Endodermal cell (in vitro differentiated cells): ENCODE results near the gene SPPL2B. TPM values are rescaled to one million over a fixed set of nuclear protein-coding genes. Genes with fewer than 3 reads are reported as not detected.

Experiments
- DNase-seq: peaks from one replicate; pipeline ENCODE4 v3.0.0-alpha.2; 2017
- H3K27ac ChIP-seq: 2 replicates; pipeline ENCODE4 v1.5.1; 2013; ENCODE audit warnings: mild to moderate bottlenecking, low read depth, low read length, moderate library complexity
- H3K27me3 ChIP-seq: 2 replicates; pipeline ENCODE4 v1.6.1; 2013; ENCODE audit warnings: mild to moderate bottlenecking, low read length, moderate library complexity; ENCODE audit not compliant: insufficient read depth, control insufficient read depth, poor library complexity, severe bottlenecking
- H3K36me3 ChIP-seq: 2 replicates; pipeline ENCODE4 v1.7.0; 2013; ENCODE audit warnings: mild to moderate bottlenecking, low read length, moderate library complexity; ENCODE audit not compliant: control insufficient read depth, insufficient read depth
- H3K4me1 ChIP-seq: one replicate; pipeline ENCODE4 v1.7.0; 2013; ENCODE audit warnings: low read length; ENCODE audit not compliant: control insufficient read depth, insufficient read depth
- H3K4me3 ChIP-seq: 2 replicates; pipeline ENCODE4 v1.5.1; 2013; ENCODE audit warnings: mild to moderate bottlenecking, low read length, moderate library complexity
- H3K9ac ChIP-seq: 2 replicates; pipeline ENCODE4 v1.6.1; 2013; ENCODE audit warnings: mild to moderate bottlenecking, low read length, moderate library complexity; ENCODE audit not compliant: poor library complexity, severe bottlenecking; ENCODE audit errors: extremely low read depth
- H3K9me3 ChIP-seq: 2 replicates; pipeline ENCODE4 v1.6.1; 2013; ENCODE audit warnings: mild to moderate bottlenecking, low read length, moderate library complexity; ENCODE audit not compliant: control insufficient read depth
- H3K27ac Mint-ChIP-seq: 2 replicates; pipeline ENCODE4 v1.8.0; 2020; ENCODE audit warnings: mixed read lengths
- H3K27me3 Mint-ChIP-seq: 2 replicates; pipeline ENCODE4 v1.8.0; 2021; ENCODE audit warnings: mild to moderate bottlenecking, mixed read lengths; ENCODE audit not compliant: insufficient read depth
- H3K36me3 Mint-ChIP-seq: 2 replicates; pipeline ENCODE4 v1.8.0; 2020; ENCODE audit warnings: low read depth, mixed read lengths
- H3K4me1 Mint-ChIP-seq: 2 replicates; pipeline ENCODE4 v1.8.0; 2020; ENCODE audit warnings: mixed read lengths
- H3K4me3 Mint-ChIP-seq: 2 replicates; pipeline ENCODE4 v1.8.0; 2020; ENCODE audit warnings: mild to moderate bottlenecking, moderate library complexity, mixed read lengths
- H3K9me3 Mint-ChIP-seq: 2 replicates; pipeline ENCODE4 v1.8.0; 2020; ENCODE audit warnings: mild to moderate bottlenecking, mixed read lengths
- CTCF ChIP-seq: fragments of 200-600 bp; sonication (generic); conservative IDR thresholded peaks from 2 replicates; pipeline ENCODE4 v1.5.0; 2021; ENCODE audit warnings: antibody characterized with exemption, mild to moderate bottlenecking
- WGBS, 2 experiments: methylation state at CpG; one replicate each; pipeline versions ENCODE4 v1.1.5 to v1.1.7; 2013; ENCODE audit warnings: missing lambda C conversion rate in 2 of 2, mixed read lengths in 1 of 2; ENCODE audit not compliant: insufficient coverage in 1 of 2, insufficient read length in 1 of 2; 5-methylcytosine and 5-hydroxymethylcytosine counted together
- total RNA-seq, 2 donors: library from RNA; stranded (reverse); fragmentation: NEBNext Ultra II Directional in 1 of 2; extraction: Animal tissue kit (Norgen Biotek cat#: 25700) in 1 of 2; gene quantifications; 2 replicates in 1 of 2; 3 replicates in 1 of 2; pipeline ENCODE4 v1.2.1, GENCODE V29; 2021

The SPPL2B gene
- total RNA-seq, 2 donors from 2014 or later = 115 to 118 TPM

DNA sequence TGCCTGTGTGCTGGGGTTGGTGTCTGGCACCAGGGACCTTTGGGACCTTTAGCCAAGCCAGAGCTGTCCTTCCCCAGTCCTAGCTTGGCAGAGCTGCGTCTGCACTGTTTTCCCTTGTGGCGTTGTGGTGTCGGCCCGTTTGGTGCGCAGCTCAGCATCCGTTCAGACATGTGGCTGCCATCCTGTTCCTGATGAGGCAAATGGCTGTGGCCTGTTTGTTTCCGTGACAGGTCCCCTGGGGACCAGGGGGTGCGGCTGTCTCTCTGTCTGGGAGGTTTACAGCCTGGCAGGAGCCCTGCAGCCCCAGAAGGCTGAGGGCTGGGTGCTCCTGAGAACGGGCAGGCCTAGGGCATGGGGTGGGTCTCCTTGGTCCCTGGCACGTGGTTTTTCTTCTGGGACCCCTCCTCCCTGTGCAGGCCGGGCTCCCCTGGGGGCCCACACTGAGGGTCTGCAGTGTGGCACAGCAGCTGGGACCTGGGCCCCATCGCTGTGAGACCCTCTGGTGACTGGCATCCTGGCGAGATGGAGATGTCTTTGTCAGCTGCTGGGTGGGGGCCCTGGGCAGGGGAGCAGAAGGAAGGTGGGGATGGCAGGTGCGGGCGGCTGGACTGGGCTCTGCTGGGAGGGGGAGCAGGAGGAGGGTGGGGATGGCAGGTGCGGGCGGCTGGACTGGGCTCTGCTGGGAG is 4.0 kb downstream of the SPPL2B start:
- Mint-ChIP-seq H3K27ac (peak overlapping the region; percentile 66), H3K9me3 (peaks cover 8% of the 10 kb centered on the region), H3K27me3 (no peaks in the 10 kb centered on the region), H3K4me3 (no peak overlapping the region), H3K4me1 (peaks cover 27% of the 10 kb centered on the region), H3K36me3 (peaks cover 17% of the 10 kb centered on the region)
- Histone ChIP-seq H3K9ac (no peak overlapping the region), H3K27ac (peak overlapping the region; percentile 61), H3K27me3 (no peaks in the 10 kb centered on the region), H3K36me3 (peaks cover 14% of the 10 kb centered on the region), H3K9me3 (no peaks in the 10 kb centered on the region), H3K4me3 (no peak overlapping the region), H3K4me1 (peaks cover 6% of the 10 kb centered on the region)
- 91 to 93% methylated on average over 10 to 17 of the region's 17 CpGs for WGBS, 2 experiments
- TF ChIP-seq CTCF = no peak
- no peak for DNase-seq

- peaks cover 4% of the 10 kb centered on the region for H3K4me1 ChIP-seq
- H3K27ac ChIP-seq = peak overlapping the region; percentile 70
- no peak overlapping the region for H3K9ac ChIP-seq
- H3K9me3 Mint-ChIP-seq = peaks cover 8% of the 10 kb centered on the region
- H3K27ac Mint-ChIP-seq = peak overlapping the region; percentile 85
- TF ChIP-seq CTCF = no peak
- H3K36me3 Mint-ChIP-seq = peaks cover 20% of the 10 kb centered on the region
- H3K4me3 Mint-ChIP-seq = no peak overlapping the region
- no peak overlapping the region for H3K4me3 ChIP-seq
- no peak for DNase-seq
- H3K4me1 Mint-ChIP-seq = peaks cover 23% of the 10 kb centered on the region
- no peaks in the 10 kb centered on the region for H3K27me3 Mint-ChIP-seq
- H3K9me3 ChIP-seq = no peaks in the 10 kb centered on the region
- H3K27me3 ChIP-seq = no peaks in the 10 kb centered on the region
- H3K36me3 ChIP-seq = peaks cover 18% of the 10 kb centered on the region
- WGBS, 2 experiments = 94 to 95% methylated on average over 18 to 27 of the region's 27 CpGs
Observed at GRCh38 chr19:2333027-2333806, 4.7 kb downstream of the SPPL2B start.

- peaks cover 8% of the 10 kb centered on the region for H3K9me3 Mint-ChIP-seq
- H3K4me1 ChIP-seq = peaks cover 4% of the 10 kb centered on the region
- peaks cover 18% of the 10 kb centered on the region for H3K36me3 ChIP-seq
- no peak overlapping the region for H3K4me3 ChIP-seq
- H3K4me3 Mint-ChIP-seq = no peak overlapping the region
- peak overlapping the region; percentile 85 for H3K27ac Mint-ChIP-seq
- 87 to 90% methylated on average over 9 to 11 of the region's 11 CpGs for WGBS, 2 experiments
- peak overlapping the region; percentile 70 for H3K27ac ChIP-seq
- no peak overlapping the region for H3K9ac ChIP-seq
- TF ChIP-seq CTCF = peak; percentile 56
- no peaks in the 10 kb centered on the region for H3K27me3 Mint-ChIP-seq
- H3K36me3 Mint-ChIP-seq = peaks cover 20% of the 10 kb centered on the region
- H3K27me3 ChIP-seq = no peaks in the 10 kb centered on the region
- H3K9me3 ChIP-seq = no peaks in the 10 kb centered on the region
- DNase-seq = no peak
- H3K4me1 Mint-ChIP-seq = peaks cover 23% of the 10 kb centered on the region
Observed at GRCh38 chr19:2333807-2334211, 5.3 kb downstream of the SPPL2B start.
